HK-2 (cell line): ENCODE measurements around the gene ADIRF.
"Not testable (repeated sequence)": the region's sequence is repeated elsewhere in the genome, so short reads cannot be mapped to it uniquely, and the experiment has no call there.

ENCODE experiments used
- DNase-seq: peaks from one replicate; pipeline ENCODE4 v3.0.0-alpha.2; 2018; ENCODE audit not compliant: unreplicated experiment

Gene ADIRF

GRCh38 chr10:86960863-86961434, 7.3 kb upstream of the ADIRF start:
- DNase-seq: no peak

GRCh38 chr10:86961481-86962091, 6.7 kb upstream of the ADIRF start:
- peak; percentile 42 for DNase-seq

- no peak for DNase-seq
Measured at GRCh38 chr10:86962136-86962980, 5.9 kb upstream of the ADIRF start.

GRCh38 chr10:86962981-86963310, 5.3 kb upstream of the ADIRF start:
- no peak for DNase-seq

- no peak for DNase-seq
Measured at GRCh38 chr10:86963341-86963919, 4.9 kb upstream of the ADIRF start.

- no peak for DNase-seq
Measured at GRCh38 chr10:86964061-86964846, 4.0 kb upstream of the ADIRF start.

GRCh38 chr10:86964847-86965190, 3.5 kb upstream of the ADIRF start:
- DNase-seq: no peak

GRCh38 chr10:86965986-86966654, 2.2 kb upstream of the ADIRF start:
- DNase-seq: no peak

GRCh38 chr10:86967481-86967941, 771 bp upstream of the ADIRF start:
- no peak for DNase-seq

- DNase-seq: no peak
Measured at GRCh38 chr10:86968994-86969355, 693 bp downstream of the ADIRF start.

GRCh38 chr10:86969421-86970041, 1.2 kb downstream of the ADIRF start:
- DNase-seq: no peak

GRCh38 chr10:86970162-86970981, 2.1 kb downstream of the ADIRF start:
- peak; percentile 66 for DNase-seq

- DNase-seq: no peak
Measured at GRCh38 chr10:86970982-86971231, 2.6 kb downstream of the ADIRF start.

- peak; percentile 93 for DNase-seq
Measured at GRCh38 chr10:86971232-86971991, 3.1 kb downstream of the ADIRF start.

GRCh38 chr10:86972613-86973380, 4.5 kb downstream of the ADIRF start:
- DNase-seq: no peak

- no peak for DNase-seq
Measured at GRCh38 chr10:86974484-86974883, 6.2 kb downstream of the ADIRF start.

GRCh38 chr10:86976362-86977056, 8.2 kb downstream of the ADIRF start:
- no peak for DNase-seq

GRCh38 chr10:86978457-86978856, 10.2 kb downstream of the ADIRF start:
- not testable (repeated sequence) for DNase-seq
